GM13976 (cell line): ENCODE measurements around the gene CADPS.

ENCODE experiments used
- DNase-seq: peaks from one replicate; pipeline ENCODE4 v3.0.0; 2012; ENCODE audit warnings: low spot score
- CTCF ChIP-seq: IDR thresholded peaks from 2 replicates; pipeline ENCODE4 v1.5.1; 2012; ENCODE audit warnings: borderline replicate concordance, mild to moderate bottlenecking; ENCODE audit not compliant: insufficient read depth; ENCODE audit errors: extremely low read depth, missing control alignments, control extremely low read depth
- in situ Hi-C: fragments of 300-500 bp; cut with MboI; formaldehyde crosslinking; loops from one replicate; pipeline ENCODE4 v1.12.0; 2022; ENCODE audit warnings: low sequenced_read_pairs, mixed read lengths, inconsistent platforms; ENCODE audit not compliant: unreplicated experiment

Gene CADPS

GRCh38 chr3:62574266-62574898 lies 300.8 kb downstream of the CADPS start:
- no peak for DNase-seq
- in situ Hi-C loops: no loop called here
- no peak for TF ChIP-seq CTCF

GRCh38 chr3:62571916-62572315 lies 303.3 kb downstream of the CADPS start:
- no peak for TF ChIP-seq CTCF
- in situ Hi-C loops: no loop called here
- no peak for DNase-seq

GRCh38 chr3:62570888-62571287 lies 304.3 kb downstream of the CADPS start:
- DNase-seq: no peak
- in situ Hi-C loops: no loop called here

GRCh38 chr3:62569609-62570008 lies 305.6 kb downstream of the CADPS start:
- in situ Hi-C loops: no loop called here
- no peak for DNase-seq
- no peak for TF ChIP-seq CTCF

More at GRCh38 chr3:62570888-62571287, 304.3 kb downstream of the CADPS start:
- no peak for TF ChIP-seq CTCF

- TF ChIP-seq CTCF: no peak
- in situ Hi-C loops: no loop called here
- DNase-seq: no peak
These were observed 307.9 kb downstream of the CADPS start for GRCh38 chr3:62567097-62568021.

GRCh38 chr3:62566022-62566557 lies 309.1 kb downstream of the CADPS start:
- TF ChIP-seq CTCF: no peak
- in situ Hi-C loops: no loop called here
- no peak for DNase-seq
